A673 (cell line): Measurements from ENCODE around the gene EXOC6. TPM values are rescaled to one million over a fixed set of nuclear protein-coding genes. Genes with fewer than 3 reads are reported as not detected.
A peak's percentile ranks its signal among the peaks of the same experiment; 100 is the strongest.

Source experiments
- BruUV-seq: library from RNA; stranded (reverse); fragments of 400-500 nt; replicated peaks from 2 replicates; lab custom pipeline; 2021; lab: Mats Ljungman, UMichigan
- CTCF ChIA-PET: fragments of 300-600 bp; sonication (Branson Sonifier 250); formaldehyde crosslinking; loops from one replicate; lab custom pipeline; 2022; ENCODE audit warnings: antibody characterized with exemption; lab: Charles Lee
- POLR2A ChIA-PET: fragments of 300-600 bp; sonication (Branson Sonifier 250); formaldehyde crosslinking; loops from one replicate; lab custom pipeline; 2022; ENCODE audit warnings: antibody characterized with exemption; ENCODE audit not compliant: low non-redundant PET; lab: Charles Lee
- DNase-seq: peaks from one replicate; pipeline ENCODE4 v3.0.0-alpha.2; 2015; ENCODE audit warnings: low spot score
- H3K27ac ChIP-seq: fragments of 200-600 bp; sonication (generic); 2 replicates; pipeline ENCODE4 v1.5.1; 2016; ENCODE audit warnings: mixed run types, low read depth, mild to moderate bottlenecking, mixed read lengths, antibody characterized with exemption, low read length; ENCODE audit not compliant: poor library complexity, severe bottlenecking
- H3K27me3 ChIP-seq: fragments of 200-600 bp; sonication (generic); replicated peaks from 2 replicates; pipeline ENCODE4 v1.6.1; 2017; ENCODE audit warnings: mixed run types, low read depth, mild to moderate bottlenecking, mixed read lengths, antibody characterized with exemption, low read length; ENCODE audit not compliant: insufficient read depth, poor library complexity
- H3K36me3 ChIP-seq: fragments of 200-600 bp; sonication (generic); 2 replicates; pipeline ENCODE4 v1.6.1; 2016; ENCODE audit warnings: mixed run types, mild to moderate bottlenecking, mixed read lengths, antibody characterized with exemption, low read length; ENCODE audit not compliant: insufficient read depth, poor library complexity, severe bottlenecking
- H3K4me1 ChIP-seq: fragments of 200-600 bp; sonication (generic); 2 replicates; pipeline ENCODE4 v1.6.1; 2017; ENCODE audit warnings: mixed run types, mild to moderate bottlenecking, mixed read lengths, antibody characterized with exemption, low read length; ENCODE audit not compliant: insufficient read depth, poor library complexity, severe bottlenecking
- H3K4me3 ChIP-seq: fragments of 200-600 bp; sonication (generic); 2 replicates; pipeline ENCODE4 v1.5.1; 2016; ENCODE audit warnings: low read depth, mixed run types, mild to moderate bottlenecking, mixed read lengths, low read length; ENCODE audit not compliant: poor library complexity, severe bottlenecking
- H3K9me3 ChIP-seq: fragments of 200-600 bp; sonication (generic); 2 replicates; pipeline ENCODE4 v1.6.1; 2016; ENCODE audit warnings: mixed run types, low read depth, mild to moderate bottlenecking, mixed read lengths, antibody characterized with exemption, low read length; ENCODE audit not compliant: poor library complexity, severe bottlenecking
- EZH2 ChIP-seq: fragments of 200-600 bp; sonication (generic); IDR thresholded peaks from 2 replicates; pipeline ENCODE4 v1.6.1; 2017; ENCODE audit warnings: borderline replicate concordance, low read depth, mild to moderate bottlenecking, mixed read lengths, antibody characterized with exemption, low read length; ENCODE audit not compliant: poor library complexity, severe bottlenecking
- intact Hi-C: fragments of 100-400 bp; cut with micrococcal nuclease; formaldehyde crosslinking; loops from one replicate; pipeline ENCODE4 v1.10.0; 2022; ENCODE audit not compliant: unreplicated experiment
- total RNA-seq: library from RNA; stranded (reverse); gene quantifications from 2 replicates; pipeline ENCODE4 v1.2.3, GENCODE V29; 2021
- TF ChIP-seq, protein P1 (sequence below): fragments of 300-800, 200-600 bp; sonication (generic); conservative IDR thresholded peaks from 2 replicates; pipeline ENCODE4 v1.5.1; 2017; ENCODE audit warnings: low read depth, mild to moderate bottlenecking, antibody characterized with exemption, low read length, moderate library complexity, mixed read lengths

Gene EXOC6
- total RNA-seq, 1 experiment from 2014 or later = 35.0 TPM

DNA sequence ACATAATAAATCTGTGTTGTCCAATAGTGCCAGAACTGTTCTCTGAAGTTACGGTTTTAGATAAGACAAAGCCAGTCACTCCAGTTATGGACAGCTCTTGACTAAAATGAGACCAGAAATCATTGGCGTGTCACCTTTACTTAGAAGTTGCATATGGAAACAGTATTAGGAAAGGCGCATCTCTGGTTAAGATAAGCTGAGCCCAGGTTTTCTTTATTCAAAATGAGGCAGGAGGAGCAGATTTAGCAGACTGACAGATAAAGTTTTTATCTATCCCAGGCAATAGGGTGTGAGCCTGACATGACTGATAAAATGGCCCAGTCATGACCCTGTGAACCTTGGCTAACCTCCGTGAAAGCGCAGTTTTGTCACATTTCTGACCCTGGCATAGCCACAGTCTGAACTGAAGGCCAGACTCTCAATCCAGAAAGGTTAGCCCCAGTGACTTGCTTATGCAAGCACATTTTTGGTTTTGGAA lies 229.6 kb downstream of the EXOC6 start:
- no peak overlapping the region for H3K4me3 ChIP-seq
- intact Hi-C loops = no loop called here
- H3K27ac ChIP-seq = no peak overlapping the region
- CTCF ChIA-PET = no interaction called here
- POLR2A ChIA-PET = interaction anchor here (0.6 kb wide), 1 partner anchor 177 kb away, joined by 10 read pairs; no protein-coding TSS in a partner anchor
- no peaks in the 10 kb centered on the region for H3K9me3 ChIP-seq
- TF ChIP-seq EZH2 = no peak
- TF ChIP-seq, protein P1, sequence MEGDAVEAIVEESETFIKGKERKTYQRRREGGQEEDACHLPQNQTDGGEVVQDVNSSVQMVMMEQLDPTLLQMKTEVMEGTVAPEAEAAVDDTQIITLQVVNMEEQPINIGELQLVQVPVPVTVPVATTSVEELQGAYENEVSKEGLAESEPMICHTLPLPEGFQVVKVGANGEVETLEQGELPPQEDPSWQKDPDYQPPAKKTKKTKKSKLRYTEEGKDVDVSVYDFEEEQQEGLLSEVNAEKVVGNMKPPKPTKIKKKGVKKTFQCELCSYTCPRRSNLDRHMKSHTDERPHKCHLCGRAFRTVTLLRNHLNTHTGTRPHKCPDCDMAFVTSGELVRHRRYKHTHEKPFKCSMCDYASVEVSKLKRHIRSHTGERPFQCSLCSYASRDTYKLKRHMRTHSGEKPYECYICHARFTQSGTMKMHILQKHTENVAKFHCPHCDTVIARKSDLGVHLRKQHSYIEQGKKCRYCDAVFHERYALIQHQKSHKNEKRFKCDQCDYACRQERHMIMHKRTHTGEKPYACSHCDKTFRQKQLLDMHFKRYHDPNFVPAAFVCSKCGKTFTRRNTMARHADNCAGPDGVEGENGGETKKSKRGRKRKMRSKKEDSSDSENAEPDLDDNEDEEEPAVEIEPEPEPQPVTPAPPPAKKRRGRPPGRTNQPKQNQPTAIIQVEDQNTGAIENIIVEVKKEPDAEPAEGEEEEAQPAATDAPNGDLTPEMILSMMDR = no peak
- DNase-seq = no peak
- peaks cover 18% of the 10 kb centered on the region for H3K4me1 ChIP-seq
- H3K27me3 ChIP-seq = peaks cover 56% of the 10 kb centered on the region
- BruUV-seq = no TSS peak
- no peaks in the 10 kb centered on the region for H3K36me3 ChIP-seq

DNA sequence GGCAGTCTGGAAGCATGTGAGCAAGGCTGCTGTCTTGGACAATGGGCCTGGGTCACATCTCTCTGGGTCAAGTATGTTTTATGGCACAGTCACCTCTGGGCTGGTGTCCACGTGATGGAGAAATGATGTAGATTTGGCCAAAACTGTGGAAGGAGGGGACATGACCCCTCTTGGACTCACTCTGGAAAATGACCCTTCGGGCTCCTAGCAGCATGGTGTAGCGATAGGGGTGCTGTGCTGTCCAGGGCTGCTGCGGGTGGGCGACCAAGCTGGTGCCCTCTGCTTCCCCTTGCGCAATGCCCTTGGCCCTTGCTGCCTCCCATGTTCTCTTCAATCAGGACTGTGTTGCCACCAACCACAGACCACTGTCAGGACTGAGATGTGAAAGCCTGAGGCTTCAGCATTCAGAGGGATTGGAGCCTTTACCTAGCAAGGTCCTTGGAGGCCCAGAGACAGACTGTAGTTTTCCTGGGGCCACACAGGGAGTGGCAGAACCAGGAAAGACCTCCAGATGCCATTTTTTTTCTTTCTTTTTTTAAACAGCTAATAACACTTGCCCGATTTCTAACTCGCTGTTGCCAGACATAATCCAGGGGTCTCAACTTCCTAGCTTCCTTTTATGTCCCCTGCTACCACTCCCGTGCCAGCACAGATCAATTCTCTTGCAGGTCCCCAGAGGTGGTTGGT lies 231.5 kb downstream of the EXOC6 start:
- ChIA-PET POLR2A (interaction anchor here (0.6 kb wide), 1 partner anchor 56 kb away, joined by 5 read pairs; no protein-coding TSS in a partner anchor), CTCF (interaction anchor here (1.0 kb wide), 1 partner anchor 273 kb away, joined by 3 read pairs; no protein-coding TSS in a partner anchor)
- Histone ChIP-seq H3K27me3 (peaks cover 37% of the 10 kb centered on the region), H3K36me3 (no peaks in the 10 kb centered on the region), H3K4me1 (peaks cover 7% of the 10 kb centered on the region), H3K9me3 (no peaks in the 10 kb centered on the region), H3K27ac (no peak overlapping the region), H3K4me3 (peak overlapping the region; percentile 24)
- TF ChIP-seq, protein P1 = no peak
- no peak for TF ChIP-seq EZH2
- intact Hi-C loops = loop anchor here (1.0 to 10.0 kb wide), 2 partner anchors 272 to 405 kb away; partner anchors contain the start of gene MYOF
- no peak for DNase-seq
- no TSS peak for BruUV-seq

- no TSS peak for BruUV-seq
- TF ChIP-seq, protein P1 = peak; percentile 91
- no peak for TF ChIP-seq EZH2
- intact Hi-C loops = loop anchor here (1.0 to 10.0 kb wide), 3 partner anchors 209 to 404 kb away; partner anchors contain the start of gene MYOF
- peak; percentile 61 for DNase-seq
- Histone ChIP-seq H3K9me3 (no peaks in the 10 kb centered on the region), H3K4me1 (no peaks in the 10 kb centered on the region), H3K27me3 (peaks cover 30% of the 10 kb centered on the region), H3K36me3 (no peaks in the 10 kb centered on the region), H3K4me3 (peak overlapping the region; percentile 24), H3K27ac (no peak overlapping the region)
- ChIA-PET CTCF (interaction anchor here (1.0 kb wide), 1 partner anchor 272 kb away, joined by 3 read pairs; no protein-coding TSS in a partner anchor), POLR2A (no interaction called here)
Measured at GRCh38 chr10:93080350-93081046, 232.2 kb downstream of the EXOC6 start.
